Lung (tissue), 12 donors: Measurements from ENCODE around the gene PRCC. TPM values are rescaled to one million over a fixed set of nuclear protein-coding genes. Genes with fewer than 3 reads are reported as not detected.

Experiments used
- ATAC-seq: fragments of 200-7000 bp; cut with Tn5 transposase; one replicate; pipeline ENCODE4 v1.9.1; 2020; ENCODE audit warnings: moderate number of reproducible peaks; ENCODE audit not compliant: insufficient read depth, low FRiP score
- DNase-seq, 3 donors: peaks; one replicate each; pipeline ENCODE4 v3.0.0-alpha.2; 2013 to 2017
- H3K27ac ChIP-seq, 2 donors: one replicate each; pipeline ENCODE4 v1.5.1; 2013; ENCODE audit warnings: mild to moderate bottlenecking in 2 of 2, moderate library complexity in 2 of 2, control low read depth in 1 of 2, inconsistent platforms in 1 of 2, low read depth in 1 of 2, low read length in 1 of 2
- H3K27me3 ChIP-seq, 3 donors: one replicate each; pipeline ENCODE4 v1.5.1; 2013; ENCODE audit warnings: low read length in 2 of 3; ENCODE audit not compliant: control insufficient read depth in 3 of 3, insufficient read depth in 3 of 3
- H3K36me3 ChIP-seq, 4 donors: one replicate each; pipeline ENCODE4 v1.5.1; 2013; ENCODE audit warnings: low read length in 4 of 4, mild to moderate bottlenecking in 1 of 4, moderate library complexity in 1 of 4; ENCODE audit not compliant: control insufficient read depth in 4 of 4, insufficient read depth in 4 of 4
- H3K4me1 ChIP-seq, 5 donors: one replicate each; pipeline ENCODE4 v1.5.1; 2013; ENCODE audit warnings: low read length in 5 of 5, mild to moderate bottlenecking in 2 of 5, moderate library complexity in 1 of 5; ENCODE audit not compliant: control insufficient read depth in 5 of 5, insufficient read depth in 5 of 5
- H3K4me3 ChIP-seq: one replicate; pipeline ENCODE4 v1.5.1; 2013; ENCODE audit warnings: mild to moderate bottlenecking, control low read depth, moderate library complexity
- H3K9ac ChIP-seq, 2 donors: one replicate each; pipeline ENCODE4 v1.5.1; 2013; ENCODE audit warnings: low read length in 2 of 2, control low read depth in 1 of 2; ENCODE audit not compliant: insufficient read depth in 1 of 2
- H3K9me3 ChIP-seq, 4 donors: one replicate each; pipeline ENCODE4 v1.5.1; 2013; ENCODE audit warnings: low read length in 3 of 4, mild to moderate bottlenecking in 1 of 4, moderate library complexity in 1 of 4; ENCODE audit not compliant: control insufficient read depth in 4 of 4, insufficient read depth in 3 of 4
- CTCF ChIP-seq: IDR thresholded peaks from 2 replicates; pipeline ENCODE4 v1.5.1; 2012; ENCODE audit warnings: mild to moderate bottlenecking; ENCODE audit errors: control extremely low read depth, extremely low read depth
- WGBS, 2 donors: extraction: QIAGEN DNeasy Blood & Tissue Kit; methylation state at CpG; one replicate each; pipeline ENCODE4 v1.1.7; 2013; 5-methylcytosine and 5-hydroxymethylcytosine counted together
- polyA plus RNA-seq, 2 donors: library from polyadenylated mRNA; stranded (reverse); fragments of 200-250 nt; gene quantifications; one replicate each; pipeline ENCODE4 v1.2.1, GENCODE V29; 2013
- total RNA-seq, 2 donors: library from RNA; depleted of rRNA in 1 of 2; stranded (reverse); fragments of >200 nt in 1 of 2; gene quantifications; one replicate each; pipeline ENCODE4 v1.2.1, GENCODE V29; 2014 to 2021
- donor health status: control.
- donor health status: control.
- donor health status: Bipolar disorder and iron deficiency.
- donor health status: healthy.
- donor health status: DM: yes; HTN: yes; CAD: no.

Gene PRCC
- total and polyA plus RNA-seq, 4 donors = 36.2 to 52.7 (median 39.3) TPM

- peaks cover 0 to 2% (median 0%) of the 10 kb centered on the region in 4 donors for H3K9me3 ChIP-seq
- peaks cover 0 to 7% (median 0%) of the 10 kb centered on the region in 3 donors for H3K27me3 ChIP-seq
- H3K9ac ChIP-seq = peak overlapping the region in 1 of 2 donors; percentile 23
- no peak for TF ChIP-seq CTCF
- H3K4me3 ChIP-seq = no peak overlapping the region
- no peak for DNase-seq
- whole genome bisulfite sequencing, 2 donors = 96 to 97% methylated on average over 10 of the region's 10 CpGs
- ATAC-seq = no peak
- no peak overlapping the region for H3K27ac ChIP-seq
- H3K36me3 ChIP-seq = no peaks in the 10 kb centered on the region
- H3K4me1 ChIP-seq = peaks cover 0 to 28% (median 8%) of the 10 kb centered on the region in 5 donors
Measured at GRCh38 chr1:156812293-156812990, 45.1 kb downstream of the PRCC start.

- no peaks in the 10 kb centered on the region for H3K36me3 ChIP-seq
- H3K27me3 ChIP-seq = peaks cover 0 to 7% (median 0%) of the 10 kb centered on the region in 3 donors
- peaks cover 0 to 2% (median 0%) of the 10 kb centered on the region in 4 donors for H3K9me3 ChIP-seq
- DNase-seq (no peak), ATAC-seq (no peak)
- no peak overlapping the region for H3K27ac ChIP-seq
- WGBS, 2 donors = 47 to 55% methylated on average over 10 of the region's 10 CpGs
- TF ChIP-seq CTCF = no peak
- peaks cover 0 to 28% (median 8%) of the 10 kb centered on the region in 5 donors for H3K4me1 ChIP-seq
- no peak overlapping the region for H3K4me3 ChIP-seq
- no peak overlapping the region for H3K9ac ChIP-seq
Measured at GRCh38 chr1:156813298-156813697, 46.0 kb downstream of the PRCC start.

- Histone ChIP-seq H3K9me3 (peaks cover 0 to 2% (median 0%) of the 10 kb centered on the region in 4 donors), H3K4me1 (peaks cover 0 to 28% (median 8%) of the 10 kb centered on the region in 5 donors), H3K27me3 (peaks cover 0 to 7% (median 0%) of the 10 kb centered on the region in 3 donors), H3K27ac (no peak overlapping the region), H3K9ac (peak overlapping the region in 1 of 2 donors; percentile 12), H3K36me3 (no peaks in the 10 kb centered on the region), H3K4me3 (peak overlapping the region; percentile 6)
- 13 to 14% methylated on average over 50 to 60 of the region's 60 CpGs for WGBS, 2 donors
- DNase-seq (peak; percentile 52 to 73 (median 67)), ATAC-seq (peak; percentile 54)
- TF ChIP-seq CTCF = peak; percentile 14
Measured at GRCh38 chr1:156813750-156814570, 46.6 kb downstream of the PRCC start.
